Suprapubic skin (tissue), 4 donors: ENCODE data around the gene MBNL2.

ENCODE experiments used
- EP300 ChIP-seq: sonication (generic); formaldehyde crosslinking; IDR thresholded peaks from one replicate; pipeline ENCODE4 v1.6.1; 2017; ENCODE audit warnings: antibody characterized with exemption
- POLR2A ChIP-seq, 2 donors: fragments of 450-650 bp; IDR thresholded peaks; one replicate each; pipeline ENCODE4 v1.6.1; 2017; ENCODE audit warnings: antibody characterized with exemption in 2 of 2, mild to moderate bottlenecking in 2 of 2, moderate library complexity in 2 of 2
- POLR2AphosphoS5 ChIP-seq, 3 donors: sonication (generic); formaldehyde crosslinking; IDR thresholded peaks; one replicate each; pipeline ENCODE4 v1.6.1; 2017; ENCODE audit warnings: antibody characterized with exemption in 3 of 3
- TF ChIP-seq, protein P1 (sequence below), 2 donors: fragments of 200-600 bp in 1 of 2; fragments of 450-650 bp in 1 of 2; sonication (generic) in 1 of 2; IDR thresholded peaks; one replicate each; pipeline ENCODE4 v1.5.1; 2016 to 2019; ENCODE audit warnings: antibody characterized with exemption in 2 of 2, mild to moderate bottlenecking in 1 of 2, moderate library complexity in 1 of 2

DNA sequence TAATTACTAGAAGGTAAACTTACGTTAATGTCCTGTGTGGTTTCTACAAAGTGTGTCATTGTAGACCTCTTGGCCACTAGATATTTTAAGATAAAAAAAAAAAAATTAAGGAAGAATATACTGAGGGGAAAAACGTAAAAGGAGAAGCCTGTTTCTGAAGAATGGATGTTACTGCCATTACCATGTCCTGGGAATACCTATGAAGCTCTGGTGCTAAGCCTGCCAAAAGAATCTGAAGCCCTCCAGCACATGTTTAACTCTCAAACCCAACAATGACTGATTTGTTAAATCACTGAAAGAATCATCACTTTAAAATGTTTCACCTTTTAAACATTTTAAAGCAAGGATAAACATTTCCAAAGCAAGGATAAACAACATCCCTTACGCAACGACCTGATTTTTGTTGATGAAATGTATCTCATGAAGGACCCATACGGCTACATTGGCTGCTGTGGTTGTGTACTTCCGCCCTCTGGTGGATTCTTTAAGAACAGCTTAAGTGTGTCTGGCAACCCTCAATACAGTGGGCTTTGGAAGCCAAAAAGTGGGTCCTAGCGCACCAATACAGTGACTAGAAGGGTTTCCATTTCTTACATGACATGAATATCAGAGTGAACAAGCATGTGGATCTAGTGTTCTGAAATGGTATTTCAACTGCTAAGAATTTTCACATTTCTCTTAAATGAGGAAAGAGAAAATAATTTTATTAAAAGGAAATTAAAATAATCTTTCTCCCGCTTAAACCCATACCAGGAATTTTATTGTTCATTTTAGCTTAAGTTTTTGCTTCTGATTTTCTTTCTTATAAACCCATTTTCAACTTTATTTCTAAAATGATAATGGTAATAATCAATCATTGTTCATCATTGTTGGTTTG, 137.3 kb downstream of the MBNL2 start:
- TF ChIP-seq EP300 (no peak), POLR2AphosphoS5 (IDR thresholded peaks at IDR 0.05) (peak in 1 of 3 donors; percentile 41), POLR2A (IDR thresholded peaks at IDR 0.05) (no peak)
- TF ChIP-seq, protein P1, sequence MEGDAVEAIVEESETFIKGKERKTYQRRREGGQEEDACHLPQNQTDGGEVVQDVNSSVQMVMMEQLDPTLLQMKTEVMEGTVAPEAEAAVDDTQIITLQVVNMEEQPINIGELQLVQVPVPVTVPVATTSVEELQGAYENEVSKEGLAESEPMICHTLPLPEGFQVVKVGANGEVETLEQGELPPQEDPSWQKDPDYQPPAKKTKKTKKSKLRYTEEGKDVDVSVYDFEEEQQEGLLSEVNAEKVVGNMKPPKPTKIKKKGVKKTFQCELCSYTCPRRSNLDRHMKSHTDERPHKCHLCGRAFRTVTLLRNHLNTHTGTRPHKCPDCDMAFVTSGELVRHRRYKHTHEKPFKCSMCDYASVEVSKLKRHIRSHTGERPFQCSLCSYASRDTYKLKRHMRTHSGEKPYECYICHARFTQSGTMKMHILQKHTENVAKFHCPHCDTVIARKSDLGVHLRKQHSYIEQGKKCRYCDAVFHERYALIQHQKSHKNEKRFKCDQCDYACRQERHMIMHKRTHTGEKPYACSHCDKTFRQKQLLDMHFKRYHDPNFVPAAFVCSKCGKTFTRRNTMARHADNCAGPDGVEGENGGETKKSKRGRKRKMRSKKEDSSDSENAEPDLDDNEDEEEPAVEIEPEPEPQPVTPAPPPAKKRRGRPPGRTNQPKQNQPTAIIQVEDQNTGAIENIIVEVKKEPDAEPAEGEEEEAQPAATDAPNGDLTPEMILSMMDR (IDR thresholded peaks at IDR 0.05): peak; percentile 73 to 90
